Placental epithelial cell (primary cell): Measurements from ENCODE around the gene C11orf71. TPM values are rescaled to one million over a fixed set of nuclear protein-coding genes. Genes with fewer than 3 reads are reported as not detected.

Source experiments
- total RNA-seq: library from RNA; depleted of rRNA; stranded (reverse); fragments of >200 nt; gene quantifications from 2 replicates; pipeline ENCODE4 v1.2.3, GENCODE V29; 2012

Gene C11orf71, protein sequence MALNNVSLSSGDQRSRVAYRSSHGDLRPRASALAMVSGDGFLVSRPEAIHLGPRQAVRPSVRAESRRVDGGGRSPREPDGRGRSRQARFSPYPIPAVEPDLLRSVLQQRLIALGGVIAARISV
- total RNA-seq = 2.8 and 4.3 TPM in 2 replicates

DNA sequence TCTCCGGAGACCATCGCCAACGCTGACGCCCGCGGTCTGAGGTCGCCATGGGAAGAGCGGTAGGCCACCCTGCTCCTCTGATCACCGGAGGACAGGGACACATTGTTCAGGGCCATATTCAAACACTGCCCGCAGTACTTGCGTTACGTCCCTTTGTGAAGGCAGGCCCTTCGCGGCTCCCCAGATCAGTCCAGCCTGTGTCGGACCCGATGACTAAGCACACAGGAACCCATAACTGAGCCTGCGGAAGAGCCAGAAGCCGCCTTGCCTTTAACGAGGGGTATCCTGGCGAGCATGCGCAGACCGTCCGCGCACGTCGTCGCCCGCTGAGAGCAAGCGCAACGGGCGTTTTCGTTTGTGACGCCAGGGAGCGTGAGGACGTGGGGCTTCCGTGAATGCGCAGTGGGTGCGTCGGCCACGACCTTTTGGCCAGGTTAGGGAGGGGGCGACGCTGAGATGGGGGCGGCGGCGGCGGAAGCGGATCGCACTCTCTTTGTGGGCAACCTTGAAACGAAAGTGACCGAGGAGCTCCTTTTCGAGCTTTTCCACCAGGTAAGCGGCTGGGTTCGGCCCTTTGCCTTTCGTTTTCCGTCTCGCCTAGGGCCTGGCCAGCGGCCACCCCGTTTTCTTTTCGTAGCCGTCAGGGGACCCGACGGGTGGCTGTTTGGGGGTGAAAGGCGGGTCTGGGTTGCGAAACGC is at the start of gene C11orf71, which contains the start of gene RBM7:
Gene C11orf71, minus strand, starts transcription at position 296 of the 699 bp plus-strand sequence. Its CDS starts 180 bp downstream, at position 116.
Gene RBM7, plus strand, starts transcription at position 451 of the 699 bp plus-strand sequence. Its CDS starts 6 bp downstream, at position 457.

DNA sequence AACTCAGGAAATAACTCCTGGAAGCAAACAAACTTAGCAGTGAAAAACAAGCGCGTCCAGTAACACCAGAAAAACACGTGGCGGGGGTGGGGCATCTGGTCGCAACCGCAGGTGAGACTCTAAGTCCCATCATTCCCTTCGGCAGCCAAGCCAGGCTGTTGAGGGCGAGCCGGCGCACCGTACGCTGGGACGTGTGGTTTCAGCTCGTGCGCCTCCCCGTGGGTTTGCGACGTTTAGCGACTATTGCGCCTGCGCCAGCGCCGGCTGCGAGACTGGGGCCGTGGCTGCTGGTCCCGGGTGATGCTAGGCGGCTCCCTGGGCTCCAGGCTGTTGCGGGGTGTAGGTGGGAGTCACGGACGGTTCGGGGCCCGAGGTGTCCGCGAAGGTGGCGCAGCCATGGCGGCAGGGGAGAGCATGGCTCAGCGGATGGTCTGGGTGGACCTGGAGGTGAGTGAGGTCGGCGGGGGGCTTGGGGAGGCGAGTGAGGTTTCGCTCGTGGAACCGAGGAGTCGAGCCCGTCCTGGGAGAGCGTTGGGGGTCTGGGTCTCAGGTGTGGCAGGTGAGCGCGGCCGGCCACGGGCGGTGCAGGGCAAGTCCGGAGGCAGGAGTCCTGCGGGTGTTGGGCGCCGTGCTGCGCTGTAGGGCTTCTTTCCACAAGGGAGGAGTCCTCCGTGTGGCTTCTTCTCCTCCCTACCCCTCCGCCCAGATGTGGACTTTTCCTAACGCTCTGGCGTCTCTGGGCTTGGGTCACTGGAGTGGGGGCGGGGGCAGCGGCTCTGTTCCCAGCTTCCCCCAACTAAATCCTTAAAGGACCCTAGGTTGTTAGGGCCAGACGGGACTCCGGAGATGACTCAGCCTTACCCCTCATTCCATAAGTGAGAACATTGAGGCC is 39.2 kb upstream of the C11orf71 start, which contains the start of gene REXO2:
Gene REXO2, plus strand, starts transcription at position 239 of the 892 bp plus-strand sequence. Its CDS starts 62 bp downstream, at position 301.

Other genes with a start within 250 kb of the C11orf71 start
- 3.1 and 4.0 TPM in 2 replicates for gene NNMT, start 104.1 kb downstream of the C11orf71 start, total RNA-seq
- 46.3 and 52.6 TPM in 2 replicates for gene RBM7, start 155 bp upstream of the C11orf71 start, total RNA-seq
- 169 and 199 TPM in 2 replicates for gene REXO2, start 39.0 kb upstream of the C11orf71 start, total RNA-seq
- not detected in 2 replicates for gene NXPE1, start 159.4 kb upstream of the C11orf71 start, total RNA-seq
- not detected in 2 replicates for gene NXPE4, start 195.3 kb upstream of the C11orf71 start, total RNA-seq